B cell (primary cell): ENCODE results near the gene BRI3. TPM values are rescaled to one million over a fixed set of nuclear protein-coding genes. Genes with fewer than 3 reads are reported as not detected.

Source experiments
- ATAC-seq: fragments of 200-7000 bp; cut with Tn5 transposase; one replicate; pipeline ENCODE4 v1.10.0; 2021; ENCODE audit warnings: low read depth, mild to moderate bottlenecking, moderate number of reproducible peaks, moderate library complexity
- CTCF ChIA-PET: fragments of 350-600 bp; sonication (Branson Sonifier 250); formaldehyde crosslinking; loops from one replicate; lab custom pipeline; 2021; ENCODE audit warnings: antibody characterized with exemption, inconsistent platforms; lab: Charles Lee
- POLR2A ChIA-PET: fragments of 350-600 bp; sonication (Branson Sonifier 250); formaldehyde crosslinking; loops from one replicate; lab custom pipeline; 2021; ENCODE audit warnings: antibody characterized with exemption; lab: Charles Lee
- DNase-seq: peaks from one replicate; pipeline ENCODE4 v3.0.0; 2013
- H2AFZ ChIP-seq: 2 replicates; pipeline ENCODE4 v1.6.1; 2012; ENCODE audit warnings: mild to moderate bottlenecking, low read depth, low read length; ENCODE audit not compliant: insufficient read depth, poor library complexity, severe bottlenecking
- H3K27ac ChIP-seq, 2 donors: 1 replicate in 1 of 2; 2 replicates in 1 of 2; pipeline ENCODE4 v1.5.1; 2012 to 2013; ENCODE audit warnings: low read length in 2 of 2, mild to moderate bottlenecking in 2 of 2, moderate library complexity in 1 of 2
- H3K27me3 ChIP-seq, 4 experiments: fragments of 200-600 bp in 1 of 4; sonication (generic) in 1 of 4; replicated peaks in 1 of 4; 1 replicate in 2 of 4; 2 replicates in 2 of 4; pipeline versions ENCODE4 v1.6.1 to v1.7.0; 2013 to 2016; ENCODE audit warnings: low read length in 3 of 4, mild to moderate bottlenecking in 2 of 4, mixed read lengths in 1 of 4, moderate library complexity in 1 of 4; ENCODE audit not compliant: insufficient read depth in 4 of 4, control insufficient read depth in 3 of 4; ENCODE audit errors: control extremely low read depth in 1 of 4
- H3K36me3 ChIP-seq, 2 experiments: replicated peaks in 1 of 2; 1 replicate in 1 of 2; 2 replicates in 1 of 2; pipeline versions ENCODE4 v1.6.1 to v1.7.1; 2013; ENCODE audit warnings: low read length in 1 of 2; ENCODE audit not compliant: insufficient read depth in 2 of 2, control insufficient read depth in 1 of 2; ENCODE audit errors: control extremely low read depth in 1 of 2, extremely low read depth in 1 of 2
- H3K4me1 ChIP-seq, 2 donors: fragments of 200-600 bp in 1 of 2; sonication (generic) in 1 of 2; 1 replicate in 1 of 2; 2 replicates in 1 of 2; pipeline versions ENCODE4 v1.5.1 to v1.6.1; 2013 to 2017; ENCODE audit warnings: low read length in 2 of 2; ENCODE audit not compliant: control insufficient read depth in 2 of 2, insufficient read depth in 2 of 2
- H3K4me2 ChIP-seq: replicated peaks from 2 replicates; pipeline ENCODE3; 2012; ENCODE audit warnings: mild to moderate bottlenecking, low read depth, low read length; ENCODE audit not compliant: poor library complexity, severe bottlenecking
- H3K4me3 ChIP-seq, 5 experiments: fragments of 200-600 bp in 1 of 5; sonication (generic) in 1 of 5; 1 replicate in 3 of 5; 2 replicates in 2 of 5; pipeline versions ENCODE4 v1.5.1 to v1.7.0; 2011 to 2016; ENCODE audit warnings: low read length in 4 of 5, mild to moderate bottlenecking in 4 of 5, low read depth in 2 of 5, control low read depth in 1 of 5, moderate library complexity in 1 of 5; ENCODE audit not compliant: insufficient read depth in 1 of 5; ENCODE audit errors: control extremely low read depth in 1 of 5, extremely low read depth in 1 of 5
- H3K79me2 ChIP-seq: fragments of 200-600 bp; sonication (generic); one replicate; pipeline ENCODE4 v1.6.0; 2016; ENCODE audit warnings: low read length; ENCODE audit not compliant: control insufficient read depth, insufficient read depth
- H3K9ac ChIP-seq: fragments of 200-600 bp; sonication (generic); 2 replicates; pipeline ENCODE4 v1.6.1; 2017; ENCODE audit warnings: mild to moderate bottlenecking, low read length, moderate library complexity
- H3K9me3 ChIP-seq, 3 donors: one replicate each; pipeline versions ENCODE4 v1.6.1 to v1.7.1; 2013; ENCODE audit warnings: low read length in 2 of 3; ENCODE audit not compliant: control insufficient read depth in 2 of 3, insufficient read depth in 1 of 3; ENCODE audit errors: control extremely low read depth in 1 of 3
- H4K20me1 ChIP-seq: 2 replicates; pipeline ENCODE4 v1.6.0; 2012; ENCODE audit warnings: mild to moderate bottlenecking, low read length; ENCODE audit not compliant: insufficient read depth, control insufficient read depth, poor library complexity, severe bottlenecking
- H3K27ac Mint-ChIP-seq: one replicate; pipeline ENCODE4 v1.8.0; 2021; ENCODE audit warnings: mixed read lengths
- H3K27me3 Mint-ChIP-seq: one replicate; pipeline ENCODE4 v1.8.0; 2021; ENCODE audit warnings: mixed read lengths
- H3K4me1 Mint-ChIP-seq: one replicate; pipeline ENCODE4 v1.8.0; 2021; ENCODE audit warnings: mixed read lengths
- H3K4me3 Mint-ChIP-seq: one replicate; pipeline ENCODE4 v1.8.0; 2021; ENCODE audit warnings: mixed read lengths
- H3K9me3 Mint-ChIP-seq: one replicate; pipeline ENCODE4 v1.8.0; 2022; ENCODE audit warnings: mixed read lengths; ENCODE audit not compliant: insufficient read depth
- CTCF ChIP-seq: fragments of 200-600 bp; IDR thresholded peaks from one replicate; pipeline ENCODE4 v1.8.0; 2022; ENCODE audit warnings: antibody characterized with exemption, mild to moderate bottlenecking
- EZH2 ChIP-seq: IDR thresholded peaks from 2 replicates; pipeline ENCODE4 v1.6.1; 2012; ENCODE audit warnings: borderline replicate concordance, low read depth, mild to moderate bottlenecking, moderate library complexity, low read length; ENCODE audit not compliant: insufficient read depth, poor library complexity, severe bottlenecking
- WGBS: methylation state at CpG from one replicate; pipeline ENCODE4 v1.1.5; 2013; ENCODE audit warnings: missing lambda C conversion rate; ENCODE audit not compliant: insufficient coverage; 5-methylcytosine and 5-hydroxymethylcytosine counted together
- intact Hi-C: fragments of 100-400 bp; cut with micrococcal nuclease; formaldehyde crosslinking; loops from one replicate; pipeline ENCODE4 v1.10.0; 2022
- polyA plus RNA-seq: library from polyadenylated mRNA; depleted of rRNA; stranded (reverse); fragments of >200 nt; gene quantifications from 2 replicates; pipeline ENCODE4 v1.2.3, GENCODE V29; 2012
- total RNA-seq, 2 donors: library from RNA; stranded (reverse); fragments of 120-200 nt in 1 of 2; gene quantifications; 1 replicate in 1 of 2; 2 replicates in 1 of 2; pipeline versions ENCODE4 v1.2.3 to v1.2.4, GENCODE V29; 2013 to 2022

Gene BRI3
- total and polyA plus RNA-seq, 2 donors (not counting 1 experiment from before 2014, with no cell fraction given), result 21.6 to 86.7 TPM

DNA sequence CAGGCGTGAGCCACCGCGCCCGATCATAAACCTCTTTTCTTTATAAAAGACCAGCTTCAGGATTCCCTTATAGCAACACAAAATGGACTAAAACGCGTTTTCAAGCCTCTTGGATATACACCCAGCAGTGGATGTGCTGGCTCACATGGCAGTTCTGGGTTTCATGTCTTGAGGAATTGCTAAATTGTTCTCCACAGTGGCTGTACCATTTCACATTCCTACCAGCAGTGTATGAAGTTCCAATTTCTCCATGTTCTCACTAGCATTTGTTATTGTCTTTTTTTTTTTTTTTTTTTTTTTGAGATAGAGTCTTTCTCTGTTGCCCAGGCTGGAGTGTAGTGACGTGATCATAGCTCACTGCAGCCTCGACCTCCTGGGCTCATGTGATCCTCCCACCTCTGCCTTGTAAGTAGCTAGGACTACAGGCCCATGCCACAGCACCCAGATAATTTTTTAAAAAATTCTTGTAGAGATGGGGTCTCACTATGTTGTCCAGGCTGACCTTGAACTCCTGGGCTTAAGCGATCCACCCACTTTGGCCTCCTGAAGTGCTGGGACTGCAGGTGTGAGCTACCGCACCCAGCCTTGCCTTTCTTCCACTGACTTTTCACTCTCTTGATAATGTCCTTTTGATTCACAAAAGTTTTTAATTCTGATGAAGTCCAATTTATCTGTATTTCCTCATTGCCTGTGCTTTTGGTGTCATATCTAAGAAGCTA is 46.9 kb upstream of the BRI3 start:
- no peak overlapping the region for H2AFZ ChIP-seq
- H3K4me2 ChIP-seq, result no peak overlapping the region
- 98% methylated on average over 8 of the region's 10 CpGs for WGBS
- TF ChIP-seq CTCF (no peak), EZH2 (no peak)
- H3K79me2 ChIP-seq, result no peaks in the 10 kb centered on the region
- ATAC-seq (no peak), DNase-seq (no peak)
- no peaks in the 10 kb centered on the region for H3K4me1 Mint-ChIP-seq
- H3K4me3 ChIP-seq, result no peak overlapping the region
- ChIA-PET POLR2A (no interaction called here), CTCF (interaction anchor here (0.9 to 1.2 kb wide), 2 partner anchors 66 to 68 kb away, joined by 3 to 6 read pairs; no protein-coding TSS in a partner anchor)
- H3K36me3 ChIP-seq, result peaks cover 0 to 50% of the 10 kb centered on the region in 2 experiments
- no peaks in the 10 kb centered on the region for H3K9me3 ChIP-seq
- no peak overlapping the region for H3K9ac ChIP-seq
- no peaks in the 10 kb centered on the region for H3K27me3 Mint-ChIP-seq
- H3K4me3 Mint-ChIP-seq, result no peak overlapping the region
- H3K9me3 Mint-ChIP-seq, result no peaks in the 10 kb centered on the region
- no peaks in the 10 kb centered on the region for H4K20me1 ChIP-seq
- no peak overlapping the region for H3K27ac Mint-ChIP-seq
- no peaks in the 10 kb centered on the region for H3K4me1 ChIP-seq
- intact Hi-C loops, result no loop called here
- H3K27ac ChIP-seq, result no peak overlapping the region
- H3K27me3 ChIP-seq, result no peaks in the 10 kb centered on the region

- TF ChIP-seq EZH2 (no peak), CTCF (no peak)
- 93% methylated on average over 11 of the region's 11 CpGs for WGBS
- CTCF ChIA-PET, result no interaction called here
These were observed 45.6 kb upstream of the BRI3 start for GRCh38 chr7:98235901-98236300.

More at GRCh38 chr7:98235901-98236300, 45.6 kb upstream of the BRI3 start:
- no peak for ATAC-seq
- Histone ChIP-seq H3K9ac (no peak overlapping the region), H2AFZ (no peak overlapping the region), H3K36me3 (peaks cover 0 to 48% of the 10 kb centered on the region in 2 experiments), H3K27me3 (no peaks in the 10 kb centered on the region), H3K9me3 (no peaks in the 10 kb centered on the region), H3K79me2 (no peaks in the 10 kb centered on the region), H3K4me3 (no peak overlapping the region), H3K27ac (no peak overlapping the region), H3K4me1 (no peaks in the 10 kb centered on the region), H3K4me2 (no peak overlapping the region), H4K20me1 (no peaks in the 10 kb centered on the region)
- Mint-ChIP-seq H3K27me3 (no peaks in the 10 kb centered on the region), H3K9me3 (no peaks in the 10 kb centered on the region), H3K27ac (no peak overlapping the region), H3K4me1 (no peaks in the 10 kb centered on the region), H3K4me3 (no peak overlapping the region)
- intact Hi-C loops, result no loop called here
- DNase-seq, result no peak
- POLR2A ChIA-PET, result no interaction called here
